Liver (tissue), 9 donors: ENCODE results near the gene OTUD3. TPM values are rescaled to one million over a fixed set of nuclear protein-coding genes. Genes with fewer than 3 reads are reported as not detected.
"Not testable (repeated sequence)": the region's sequence is repeated elsewhere in the genome, so short reads cannot be mapped to it uniquely, and the experiment has no call there.

ENCODE experiments used
- DNase-seq: peaks from one replicate; pipeline ENCODE4 v3.0.0-alpha.2; 2017; ENCODE audit warnings: low spot score
- H3K27ac ChIP-seq, 2 donors: one replicate each; pipeline ENCODE4 v1.7.0; 2013; ENCODE audit warnings: inconsistent platforms in 2 of 2, low read length in 2 of 2, control low read depth in 1 of 2, low read depth in 1 of 2, mild to moderate bottlenecking in 1 of 2
- H3K27me3 ChIP-seq, 4 donors: one replicate each; pipeline versions ENCODE4 v1.6.1 to v1.7.0; 2013; ENCODE audit warnings: low read length in 3 of 4, inconsistent platforms in 1 of 4, mild to moderate bottlenecking in 1 of 4, moderate library complexity in 1 of 4; ENCODE audit not compliant: control insufficient read depth in 4 of 4, insufficient read depth in 4 of 4
- H3K36me3 ChIP-seq, 4 donors: one replicate each; pipeline versions ENCODE4 v1.6.1 to v1.7.0; 2013; ENCODE audit warnings: low read length in 3 of 4, mild to moderate bottlenecking in 3 of 4, low read depth in 1 of 4, moderate library complexity in 1 of 4; ENCODE audit not compliant: control insufficient read depth in 4 of 4, insufficient read depth in 3 of 4
- H3K4me1 ChIP-seq, 4 donors: one replicate each; pipeline versions ENCODE4 v1.6.1 to v1.7.0; 2013; ENCODE audit warnings: low read length in 3 of 4, mild to moderate bottlenecking in 3 of 4, moderate library complexity in 1 of 4; ENCODE audit not compliant: control insufficient read depth in 4 of 4, insufficient read depth in 4 of 4
- H3K4me3 ChIP-seq, 3 donors: one replicate each; pipeline versions ENCODE4 v1.6.1 to v1.7.0; 2013; ENCODE audit warnings: low read length in 3 of 3, control low read depth in 1 of 3, low read depth in 1 of 3, mild to moderate bottlenecking in 1 of 3
- H3K9ac ChIP-seq, 2 donors: one replicate each; pipeline ENCODE4 v1.7.0; 2013; ENCODE audit warnings: low read length in 2 of 2, mild to moderate bottlenecking in 2 of 2, moderate library complexity in 2 of 2, control low read depth in 1 of 2, low read depth in 1 of 2
- H3K9me3 ChIP-seq, 4 donors: one replicate each; pipeline versions ENCODE4 v1.6.1 to v1.7.0; 2013; ENCODE audit warnings: low read length in 3 of 4; ENCODE audit not compliant: control insufficient read depth in 4 of 4
- EGR1 ChIP-seq, 2 donors: IDR thresholded peaks; 2 replicates each; pipeline ENCODE4 v1.6.1; 2016 to 2018; ENCODE audit warnings: antibody characterized with exemption in 2 of 2, low read depth in 2 of 2
- FOXA2 ChIP-seq: IDR thresholded peaks from 2 replicates; pipeline ENCODE4 v1.6.1; 2016; ENCODE audit warnings: antibody characterized with exemption
- GABPA ChIP-seq, 2 donors: IDR thresholded peaks in 1 of 2; conservative IDR thresholded peaks in 1 of 2; 2 replicates each; pipeline ENCODE4 v1.6.1; 2016; ENCODE audit warnings: antibody characterized with exemption in 2 of 2, mild to moderate bottlenecking in 1 of 2, moderate library complexity in 1 of 2
- HNF4A ChIP-seq, 2 donors: conservative IDR thresholded peaks; 2 replicates each; pipeline ENCODE4 v1.6.1; 2016; ENCODE audit warnings: antibody characterized with exemption in 2 of 2, mild to moderate bottlenecking in 2 of 2
- HNF4G ChIP-seq: IDR thresholded peaks from 2 replicates; pipeline ENCODE4 v1.6.1; 2016; ENCODE audit warnings: antibody characterized with exemption
- NR2F2 ChIP-seq: IDR thresholded peaks from 2 replicates; pipeline ENCODE4 v1.6.1; 2016; ENCODE audit warnings: antibody characterized with exemption
- RAD21 ChIP-seq, 2 donors: IDR thresholded peaks; 2 replicates each; pipeline ENCODE4 v1.6.1; 2016; ENCODE audit warnings: antibody characterized with exemption in 2 of 2, mild to moderate bottlenecking in 2 of 2
- RXRA ChIP-seq, 2 donors: IDR thresholded peaks; 2 replicates each; pipeline ENCODE4 v1.6.1; 2017 to 2018; ENCODE audit warnings: antibody characterized with exemption in 2 of 2, mild to moderate bottlenecking in 1 of 2
- SP1 ChIP-seq: IDR thresholded peaks from 2 replicates; pipeline ENCODE4 v1.6.1; 2018; ENCODE audit warnings: antibody characterized with exemption, mild to moderate bottlenecking
- TAF1 ChIP-seq: conservative IDR thresholded peaks from 2 replicates; pipeline ENCODE4 v1.6.1; 2016; ENCODE audit warnings: antibody characterized with exemption, mild to moderate bottlenecking
- WGBS: extraction: QIAGEN DNeasy Blood & Tissue Kit; methylation state at CpG from one replicate; pipeline ENCODE4 v1.1.7; 2013; 5-methylcytosine and 5-hydroxymethylcytosine counted together
- polyA plus RNA-seq, 2 donors: library from polyadenylated mRNA; stranded (reverse) in 1 of 2; unstranded in 1 of 2; fragments of 200-250 nt in 1 of 2; fragments of >200 nt in 1 of 2; fragmentation: Nextera tagmentation in 1 of 2; extraction: Ambion mirVana in 1 of 2; gene quantifications; one replicate each; pipeline versions ENCODE4 v1.2.1 to v1.2.3, GENCODE V29; 2013 to 2015
- total RNA-seq, 2 donors: library from RNA; depleted of rRNA; stranded (reverse); fragments of >200 nt; gene quantifications; one replicate each; pipeline ENCODE4 v1.2.3, GENCODE V29; 2014
- TF ChIP-seq, protein P1 (sequence below): IDR thresholded peaks from 2 replicates; pipeline ENCODE4 v1.6.1; 2016; ENCODE audit warnings: antibody characterized with exemption, mild to moderate bottlenecking
- TF ChIP-seq, protein P2 (sequence below): fragments of 150-350 bp; IDR thresholded peaks from 2 replicates; pipeline ENCODE4 v1.5.1; 2017; ENCODE audit warnings: improper control_type of control experiment, low read depth, low read length; ENCODE audit not compliant: missing input control
- TF ChIP-seq, protein P3 (sequence below): IDR thresholded peaks from 2 replicates; pipeline ENCODE4 v1.6.1; 2016; ENCODE audit warnings: antibody characterized with exemption
- TF ChIP-seq, protein P4 (sequence below): IDR thresholded peaks from 2 replicates; pipeline ENCODE4 v1.6.1; 2016; ENCODE audit warnings: antibody characterized with exemption
- TF ChIP-seq, protein P5 (sequence below): IDR thresholded peaks from 2 replicates; pipeline ENCODE4 v1.6.1; 2016; ENCODE audit warnings: antibody characterized with exemption
- donor health status: healthy.
- donor health status: healthy.
- donor health status: healthy.
- donor health status: healthy.
- donor health status: healthy.

Gene OTUD3
- total and polyA plus RNA-seq, 4 donors, result 0.36 to 4.0 (median 2.1) TPM

DNA sequence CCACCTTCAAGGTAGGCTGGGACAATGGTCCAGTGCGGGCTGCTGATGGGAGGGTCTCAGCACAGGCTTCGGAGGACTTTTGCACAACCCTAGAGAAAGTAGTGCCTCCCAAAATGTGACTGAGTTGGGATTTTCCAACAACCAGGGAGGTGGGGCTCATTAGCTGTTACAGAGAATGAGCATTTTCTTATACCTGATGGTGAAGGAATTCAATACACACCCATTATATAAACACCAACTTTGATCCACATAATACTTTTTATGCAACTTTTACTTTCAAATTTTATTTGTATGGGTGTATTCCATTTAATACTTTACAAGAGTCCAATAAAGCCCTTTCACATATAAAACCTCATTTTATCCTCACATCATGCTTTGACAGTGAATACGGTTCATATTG lies 35.9 kb upstream of the OTUD3 start:
- whole genome bisulfite sequencing, result 85% methylated on average over 3 of the region's 3 CpGs
- H3K9me3 ChIP-seq, result no peaks in the 10 kb centered on the region
- TF ChIP-seq, protein P1, sequence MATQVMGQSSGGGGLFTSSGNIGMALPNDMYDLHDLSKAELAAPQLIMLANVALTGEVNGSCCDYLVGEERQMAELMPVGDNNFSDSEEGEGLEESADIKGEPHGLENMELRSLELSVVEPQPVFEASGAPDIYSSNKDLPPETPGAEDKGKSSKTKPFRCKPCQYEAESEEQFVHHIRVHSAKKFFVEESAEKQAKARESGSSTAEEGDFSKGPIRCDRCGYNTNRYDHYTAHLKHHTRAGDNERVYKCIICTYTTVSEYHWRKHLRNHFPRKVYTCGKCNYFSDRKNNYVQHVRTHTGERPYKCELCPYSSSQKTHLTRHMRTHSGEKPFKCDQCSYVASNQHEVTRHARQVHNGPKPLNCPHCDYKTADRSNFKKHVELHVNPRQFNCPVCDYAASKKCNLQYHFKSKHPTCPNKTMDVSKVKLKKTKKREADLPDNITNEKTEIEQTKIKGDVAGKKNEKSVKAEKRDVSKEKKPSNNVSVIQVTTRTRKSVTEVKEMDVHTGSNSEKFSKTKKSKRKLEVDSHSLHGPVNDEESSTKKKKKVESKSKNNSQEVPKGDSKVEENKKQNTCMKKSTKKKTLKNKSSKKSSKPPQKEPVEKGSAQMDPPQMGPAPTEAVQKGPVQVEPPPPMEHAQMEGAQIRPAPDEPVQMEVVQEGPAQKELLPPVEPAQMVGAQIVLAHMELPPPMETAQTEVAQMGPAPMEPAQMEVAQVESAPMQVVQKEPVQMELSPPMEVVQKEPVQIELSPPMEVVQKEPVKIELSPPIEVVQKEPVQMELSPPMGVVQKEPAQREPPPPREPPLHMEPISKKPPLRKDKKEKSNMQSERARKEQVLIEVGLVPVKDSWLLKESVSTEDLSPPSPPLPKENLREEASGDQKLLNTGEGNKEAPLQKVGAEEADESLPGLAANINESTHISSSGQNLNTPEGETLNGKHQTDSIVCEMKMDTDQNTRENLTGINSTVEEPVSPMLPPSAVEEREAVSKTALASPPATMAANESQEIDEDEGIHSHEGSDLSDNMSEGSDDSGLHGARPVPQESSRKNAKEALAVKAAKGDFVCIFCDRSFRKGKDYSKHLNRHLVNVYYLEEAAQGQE, result no peak
- TF ChIP-seq HNF4G (no peak), NR2F2 (no peak), RAD21 (IDR thresholded peaks at IDR 0.05) (no peak), EGR1 (IDR thresholded peaks at IDR 0.05; ENCODE audit: low read depth in 2 of 2) (no peak), FOXA2 (no peak), RXRA (IDR thresholded peaks at IDR 0.05) (no peak), TAF1 (no peak), HNF4A (conservative IDR thresholded peaks at IDR 0.05) (no peak), GABPA (IDR thresholded peaks at IDR 0.05 in 1 of 2, conservative IDR thresholded peaks at IDR 0.05 in 1 of 2) (no peak), SP1 (no peak)
- TF ChIP-seq, protein P2, sequence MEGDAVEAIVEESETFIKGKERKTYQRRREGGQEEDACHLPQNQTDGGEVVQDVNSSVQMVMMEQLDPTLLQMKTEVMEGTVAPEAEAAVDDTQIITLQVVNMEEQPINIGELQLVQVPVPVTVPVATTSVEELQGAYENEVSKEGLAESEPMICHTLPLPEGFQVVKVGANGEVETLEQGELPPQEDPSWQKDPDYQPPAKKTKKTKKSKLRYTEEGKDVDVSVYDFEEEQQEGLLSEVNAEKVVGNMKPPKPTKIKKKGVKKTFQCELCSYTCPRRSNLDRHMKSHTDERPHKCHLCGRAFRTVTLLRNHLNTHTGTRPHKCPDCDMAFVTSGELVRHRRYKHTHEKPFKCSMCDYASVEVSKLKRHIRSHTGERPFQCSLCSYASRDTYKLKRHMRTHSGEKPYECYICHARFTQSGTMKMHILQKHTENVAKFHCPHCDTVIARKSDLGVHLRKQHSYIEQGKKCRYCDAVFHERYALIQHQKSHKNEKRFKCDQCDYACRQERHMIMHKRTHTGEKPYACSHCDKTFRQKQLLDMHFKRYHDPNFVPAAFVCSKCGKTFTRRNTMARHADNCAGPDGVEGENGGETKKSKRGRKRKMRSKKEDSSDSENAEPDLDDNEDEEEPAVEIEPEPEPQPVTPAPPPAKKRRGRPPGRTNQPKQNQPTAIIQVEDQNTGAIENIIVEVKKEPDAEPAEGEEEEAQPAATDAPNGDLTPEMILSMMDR, result no peak
- TF ChIP-seq, protein P3, sequence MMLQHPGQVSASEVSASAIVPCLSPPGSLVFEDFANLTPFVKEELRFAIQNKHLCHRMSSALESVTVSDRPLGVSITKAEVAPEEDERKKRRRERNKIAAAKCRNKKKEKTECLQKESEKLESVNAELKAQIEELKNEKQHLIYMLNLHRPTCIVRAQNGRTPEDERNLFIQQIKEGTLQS, result no peak
- TF ChIP-seq, protein P4, sequence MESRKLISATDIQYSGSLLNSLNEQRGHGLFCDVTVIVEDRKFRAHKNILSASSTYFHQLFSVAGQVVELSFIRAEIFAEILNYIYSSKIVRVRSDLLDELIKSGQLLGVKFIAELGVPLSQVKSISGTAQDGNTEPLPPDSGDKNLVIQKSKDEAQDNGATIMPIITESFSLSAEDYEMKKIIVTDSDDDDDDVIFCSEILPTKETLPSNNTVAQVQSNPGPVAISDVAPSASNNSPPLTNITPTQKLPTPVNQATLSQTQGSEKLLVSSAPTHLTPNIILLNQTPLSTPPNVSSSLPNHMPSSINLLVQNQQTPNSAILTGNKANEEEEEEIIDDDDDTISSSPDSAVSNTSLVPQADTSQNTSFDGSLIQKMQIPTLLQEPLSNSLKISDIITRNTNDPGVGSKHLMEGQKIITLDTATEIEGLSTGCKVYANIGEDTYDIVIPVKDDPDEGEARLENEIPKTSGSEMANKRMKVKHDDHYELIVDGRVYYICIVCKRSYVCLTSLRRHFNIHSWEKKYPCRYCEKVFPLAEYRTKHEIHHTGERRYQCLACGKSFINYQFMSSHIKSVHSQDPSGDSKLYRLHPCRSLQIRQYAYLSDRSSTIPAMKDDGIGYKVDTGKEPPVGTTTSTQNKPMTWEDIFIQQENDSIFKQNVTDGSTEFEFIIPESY, result no peak
- TF ChIP-seq, protein P5, sequence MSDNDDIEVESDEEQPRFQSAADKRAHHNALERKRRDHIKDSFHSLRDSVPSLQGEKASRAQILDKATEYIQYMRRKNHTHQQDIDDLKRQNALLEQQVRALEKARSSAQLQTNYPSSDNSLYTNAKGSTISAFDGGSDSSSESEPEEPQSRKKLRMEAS, result no peak
- no peaks in the 10 kb centered on the region for H3K4me1 ChIP-seq
- H3K27ac ChIP-seq, result no peak overlapping the region
- H3K36me3 ChIP-seq, result no peaks in the 10 kb centered on the region
- H3K4me3 ChIP-seq, result no peak overlapping the region
- no peaks in the 10 kb centered on the region for H3K27me3 ChIP-seq
- no peak for DNase-seq
- no peak overlapping the region for H3K9ac ChIP-seq

DNA sequence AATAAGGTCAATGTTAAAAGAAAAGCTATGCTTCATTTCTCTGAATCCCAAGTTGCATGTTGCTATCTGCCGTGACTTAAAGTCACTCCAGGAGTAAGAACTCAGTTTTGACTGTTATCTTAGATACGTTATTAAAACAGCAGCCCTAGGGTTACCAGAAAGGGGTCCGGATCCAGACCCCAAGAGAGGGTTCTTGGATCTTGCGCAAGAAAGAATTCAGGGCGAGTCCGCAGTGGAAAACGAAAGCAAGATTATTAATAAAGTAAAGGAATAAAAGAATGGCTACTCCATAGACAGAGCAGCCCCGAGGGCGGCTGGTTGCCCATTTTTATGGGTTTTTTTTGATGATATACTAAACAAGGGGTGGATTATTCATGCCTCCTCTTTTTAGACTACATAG lies 34.9 kb upstream of the OTUD3 start:
- DNase-seq, H3K4me1 ChIP-seq: not testable (repeated sequence)
- WGBS, result 91% methylated on average over 9 of the region's 9 CpGs

DNA sequence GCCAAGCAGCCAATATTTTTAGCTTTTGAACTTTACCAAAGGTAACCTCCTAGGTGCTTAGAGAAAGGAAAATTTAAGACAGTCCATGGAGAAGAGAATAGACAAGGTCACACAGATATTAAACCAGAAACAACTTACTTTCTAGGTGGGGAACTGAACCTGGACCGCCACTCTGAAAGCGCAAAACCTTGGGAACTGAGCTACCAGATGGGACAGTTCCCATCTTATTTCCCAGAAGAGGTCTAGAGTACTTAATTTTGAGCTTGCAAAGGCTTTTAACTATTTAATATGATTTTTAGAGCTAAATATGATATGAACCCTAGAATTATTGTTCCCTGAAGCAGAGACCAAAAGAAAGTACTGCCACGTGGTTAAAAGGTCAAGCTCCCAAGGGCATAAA lies 32.9 kb upstream of the OTUD3 start:
- not testable (repeated sequence) for DNase-seq, H3K36me3 ChIP-seq, H3K27me3 ChIP-seq, H3K4me3 ChIP-seq, H3K27ac ChIP-seq, H3K9me3 ChIP-seq, H3K4me1 ChIP-seq, H3K9ac ChIP-seq
- 80% methylated on average over 3 of the region's 3 CpGs for WGBS

More for the DNA sequence above, 34.9 kb upstream of the OTUD3 start:
- H3K9me3 ChIP-seq, H3K27me3 ChIP-seq, H3K36me3 ChIP-seq, H3K27ac ChIP-seq, H3K9ac ChIP-seq, H3K4me3 ChIP-seq: not testable (repeated sequence)
